HTERT RPE-1 (cell line): Measurements from ENCODE around the gene RGMB.

ENCODE experiments used
- in situ Hi-C: fragments of 300-500 bp; cut with MboI; formaldehyde crosslinking; loops from 4 replicates; pipeline ENCODE4 v1.14.3; 2020; ENCODE audit warnings: low sequenced_read_pairs

RGMB gene

GRCh38 chr5:98767581-98767980 is 5.9 kb upstream of the RGMB start:
- in situ Hi-C loops, result no loop called here

DNA sequence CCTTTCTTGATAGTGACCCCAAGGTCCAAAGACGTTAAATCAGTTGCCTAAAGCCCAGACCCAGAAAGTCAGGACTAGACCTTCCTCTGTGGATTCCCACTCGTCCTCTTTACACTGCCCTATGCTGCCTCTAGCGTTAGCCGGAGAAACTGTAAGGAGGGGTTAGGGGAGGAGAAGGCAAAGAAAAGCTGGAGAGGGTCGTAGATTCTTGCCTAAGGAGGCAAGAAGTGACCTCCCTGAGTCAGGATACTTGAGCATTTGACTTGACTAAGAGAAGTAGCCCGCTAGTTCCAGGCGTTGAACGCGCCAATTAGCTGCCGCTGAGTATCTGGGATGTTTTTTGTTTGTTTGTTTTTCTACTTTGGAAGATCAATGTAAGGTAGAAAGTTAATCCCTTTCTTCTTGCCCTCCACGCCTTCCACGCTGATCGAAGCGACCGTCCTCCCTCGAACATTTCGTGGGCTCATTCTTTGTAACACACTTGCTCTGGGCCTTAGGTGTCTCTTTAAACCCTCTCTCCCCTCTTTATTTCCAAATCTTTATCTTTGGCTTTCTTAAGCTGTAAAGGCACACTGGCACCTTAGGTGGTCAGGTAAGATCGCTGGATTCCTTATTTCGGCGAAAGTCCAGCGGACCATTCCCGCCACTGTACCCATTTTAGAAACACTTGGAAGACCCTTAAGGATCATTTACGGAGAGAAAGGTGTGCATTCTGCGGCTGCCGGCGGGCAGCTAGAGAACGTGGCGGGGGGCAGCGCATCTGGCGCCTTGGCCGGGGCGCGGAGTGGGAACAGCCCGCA is 5.1 kb upstream of the RGMB start:
- in situ Hi-C loops, result no loop called here

DNA sequence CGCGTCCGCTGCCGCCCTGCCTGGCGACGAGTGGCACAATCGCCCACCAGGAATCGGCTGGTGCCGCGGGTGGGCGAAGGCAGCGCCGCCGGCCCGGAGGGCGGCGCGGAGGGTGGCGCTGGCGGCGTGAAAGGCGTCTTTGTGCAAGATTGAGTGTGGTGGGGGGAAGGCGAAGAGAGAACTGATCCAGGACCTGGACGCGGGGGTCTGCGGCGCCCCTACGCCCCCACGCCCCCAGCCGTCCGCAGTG is 4.6 kb upstream of the RGMB start:
- in situ Hi-C loops, result no loop called here

DNA sequence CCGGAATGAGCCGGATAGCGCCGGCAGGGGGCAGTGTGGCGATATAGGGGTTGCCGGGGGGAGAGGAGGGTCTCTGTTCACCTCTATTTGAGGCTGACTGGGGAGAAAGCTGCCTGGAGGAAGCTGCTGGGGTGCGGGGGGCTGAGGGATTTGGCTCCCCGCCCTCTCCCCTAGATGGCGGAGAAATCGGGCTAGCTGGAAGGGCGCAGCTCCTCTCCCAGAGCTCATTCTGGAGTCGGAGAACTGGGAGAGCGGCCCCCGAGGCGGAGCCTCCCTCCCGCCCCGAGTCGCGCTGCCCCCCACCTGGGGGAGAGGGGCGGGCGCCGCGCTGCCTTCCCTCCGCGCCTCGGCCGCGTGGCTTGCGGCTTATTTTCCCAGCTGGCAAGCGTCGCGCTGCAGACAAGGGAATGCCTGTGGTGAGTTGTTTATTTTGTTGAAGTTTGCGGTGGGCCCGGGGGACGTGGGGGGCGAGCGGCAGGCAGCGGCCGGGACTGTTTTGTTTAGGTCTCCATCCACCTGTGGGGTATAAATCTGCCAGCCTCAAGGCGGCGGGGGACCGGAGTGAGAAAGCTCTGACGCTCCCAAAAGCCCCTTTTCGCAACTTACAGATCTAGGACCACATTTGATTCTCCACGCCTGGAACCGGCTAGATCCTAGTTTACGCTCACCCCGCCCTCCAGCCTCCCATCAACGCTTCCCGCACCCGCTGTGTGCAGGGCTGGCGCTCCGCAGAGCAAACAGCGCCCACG is 4.1 kb upstream of the RGMB start:
- in situ Hi-C loops, result no loop called here

DNA sequence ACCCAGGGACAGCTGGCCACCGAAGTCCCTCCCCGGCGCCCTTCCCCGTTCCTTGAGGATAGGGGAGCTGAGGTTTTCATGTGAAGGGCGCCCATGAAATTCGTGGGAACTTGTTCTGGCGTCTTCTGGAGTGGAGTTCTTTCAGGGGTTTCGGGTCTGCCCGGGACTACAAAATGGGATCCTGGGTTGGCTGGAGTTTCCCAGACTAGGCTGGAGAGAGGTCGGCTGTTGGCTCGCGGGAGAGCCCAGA is 3.6 kb upstream of the RGMB start:
- in situ Hi-C loops, result no loop called here

GRCh38 chr5:98770209-98770910 is 3.1 kb upstream of the RGMB start:
- in situ Hi-C loops, result no loop called here

DNA sequence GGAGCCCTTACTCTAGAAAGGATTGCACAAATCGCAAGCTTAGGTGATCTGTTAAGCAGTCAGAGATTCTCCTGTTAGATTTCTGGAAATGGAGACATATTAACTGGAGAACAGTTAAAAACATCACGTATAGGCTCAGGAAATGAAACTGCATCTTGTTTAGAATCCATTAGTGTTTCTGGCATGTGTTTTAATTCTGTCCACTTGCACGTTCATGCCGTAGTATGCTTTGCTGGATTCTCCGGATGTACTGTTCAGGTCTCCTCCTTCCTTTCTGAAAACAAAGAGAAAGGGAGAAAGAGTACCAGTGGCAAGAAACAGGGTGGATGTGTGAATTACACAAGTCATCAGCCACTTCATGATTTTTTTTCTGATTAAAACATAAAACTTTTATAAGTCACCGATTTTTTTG is 2.5 kb upstream of the RGMB start:
- in situ Hi-C loops, result no loop called here

DNA sequence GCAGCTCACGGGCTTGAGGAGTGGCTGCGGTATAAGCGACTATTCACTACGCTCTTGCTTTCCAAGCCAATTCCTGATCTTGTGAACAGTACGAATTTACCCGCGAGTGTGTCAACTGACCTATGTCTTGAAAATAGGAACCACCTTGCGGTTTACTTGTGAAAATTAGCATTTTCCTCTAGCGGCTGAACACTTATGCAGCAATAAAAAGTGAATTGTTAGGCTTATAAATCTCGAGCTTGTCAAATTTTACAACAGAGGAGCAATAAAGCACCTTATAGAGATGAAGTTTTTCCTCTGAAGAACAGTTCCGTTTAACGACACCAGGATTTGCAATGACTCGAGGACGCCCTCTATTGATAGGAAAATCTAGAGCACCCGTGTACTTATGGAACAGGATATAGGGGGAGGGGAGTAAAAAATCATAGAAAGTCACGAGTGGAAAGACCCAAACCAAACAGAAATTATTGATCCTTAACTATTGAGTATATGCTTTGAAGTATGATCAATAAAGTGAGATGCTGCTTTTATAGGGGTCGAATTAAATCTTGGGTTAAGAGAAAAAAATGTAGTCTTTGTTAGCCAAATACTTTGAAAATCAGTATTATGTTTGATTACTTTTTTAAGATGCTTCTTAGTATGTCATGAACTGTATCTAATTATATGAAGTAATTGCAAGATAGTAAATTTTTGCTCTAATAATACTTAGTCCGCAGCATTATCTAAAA is 1.9 kb upstream of the RGMB start:
- in situ Hi-C loops, result no loop called here

DNA sequence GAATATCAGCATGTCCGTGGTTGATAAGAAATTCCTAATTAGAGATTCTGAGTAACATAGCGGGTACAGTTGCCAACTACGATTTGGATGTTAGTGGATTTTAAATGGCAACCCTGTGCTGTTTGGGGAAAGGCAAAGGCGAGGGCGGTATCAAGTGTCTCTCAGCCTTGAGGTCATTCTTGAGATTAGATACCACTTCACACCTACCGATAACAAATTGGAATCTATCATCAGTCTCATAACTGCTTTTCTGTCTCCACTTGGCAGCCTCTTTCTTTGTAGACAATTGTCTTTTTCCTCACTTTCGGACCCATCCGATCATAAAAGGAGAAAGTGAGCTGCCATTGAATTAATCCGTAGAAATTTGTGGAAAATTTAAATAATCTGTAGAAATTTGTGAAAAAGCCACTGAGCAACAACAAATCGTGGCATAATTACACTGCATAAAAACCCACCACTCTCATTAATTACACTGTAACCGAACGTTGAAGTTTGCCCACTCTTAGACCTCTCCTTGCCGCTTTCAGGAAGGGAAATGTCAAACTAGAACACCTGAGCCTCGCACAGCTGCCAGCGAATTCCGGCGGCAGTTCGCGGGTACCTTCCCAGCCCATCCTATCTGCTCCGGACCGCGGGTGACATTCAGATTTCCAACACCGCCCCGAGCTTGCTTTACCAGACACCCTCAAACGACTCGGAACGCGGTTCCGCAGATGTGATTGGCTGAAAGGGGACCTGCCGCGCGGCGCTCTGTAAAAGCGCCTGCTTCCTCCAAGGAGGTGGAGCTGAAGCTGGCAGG is 849 bp upstream of the RGMB start:
- in situ Hi-C loops, result no loop called here

DNA sequence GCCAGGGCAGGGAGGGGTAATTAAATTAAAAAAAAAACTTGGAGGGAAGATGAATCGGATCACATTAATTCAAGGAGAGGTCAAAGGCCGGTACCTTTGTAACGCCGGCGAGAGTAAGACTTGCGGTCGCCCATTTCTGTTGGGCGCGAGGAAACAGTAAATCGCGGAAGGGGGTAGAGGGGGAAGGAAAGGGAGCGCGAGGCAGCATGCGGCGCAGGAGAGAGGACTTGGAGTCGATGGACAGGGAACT is 324 bp upstream of the RGMB start:
- in situ Hi-C loops, result no loop called here

DNA sequence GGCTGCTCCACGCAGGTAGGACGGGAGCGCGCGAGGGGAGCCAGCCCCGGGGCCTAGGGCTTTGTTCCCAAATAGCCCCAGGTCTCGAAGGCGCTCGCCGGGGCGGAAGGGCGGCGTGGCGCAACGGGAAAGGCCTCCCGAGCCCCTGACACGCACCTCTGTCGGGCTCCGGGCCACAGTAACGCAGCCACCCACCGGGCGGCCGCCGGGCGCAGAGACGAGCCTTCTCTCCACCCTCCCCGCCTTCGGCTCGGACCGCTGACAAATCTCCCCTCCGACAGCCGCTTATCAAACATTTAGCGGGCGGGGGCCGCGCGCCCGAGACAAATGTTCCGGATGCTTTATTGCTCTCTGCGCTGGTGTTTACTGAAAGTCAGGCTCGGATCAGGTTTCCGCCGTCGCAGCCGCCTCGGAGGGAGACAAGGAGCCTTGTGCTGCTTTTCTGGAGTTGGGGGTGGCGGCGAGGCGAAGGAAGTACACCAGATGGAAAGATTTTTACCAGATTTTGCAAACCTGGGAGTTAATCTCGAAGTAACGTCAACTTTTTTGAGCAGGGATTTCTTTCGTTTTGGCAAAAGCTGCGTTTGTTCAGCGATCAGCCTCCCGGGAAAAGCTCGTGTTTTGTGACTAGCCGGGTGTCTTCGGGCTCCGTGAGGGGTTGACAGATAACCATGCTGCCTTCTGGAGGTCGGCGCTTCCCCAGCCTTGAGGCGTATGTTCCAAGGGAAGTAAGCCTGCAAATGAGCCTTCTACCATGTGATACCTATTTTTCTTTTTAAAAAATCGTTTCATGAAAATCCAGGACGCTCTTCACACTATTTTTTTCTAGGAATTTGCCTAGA is 950 bp downstream of the RGMB start:
- in situ Hi-C loops, result no loop called here

DNA sequence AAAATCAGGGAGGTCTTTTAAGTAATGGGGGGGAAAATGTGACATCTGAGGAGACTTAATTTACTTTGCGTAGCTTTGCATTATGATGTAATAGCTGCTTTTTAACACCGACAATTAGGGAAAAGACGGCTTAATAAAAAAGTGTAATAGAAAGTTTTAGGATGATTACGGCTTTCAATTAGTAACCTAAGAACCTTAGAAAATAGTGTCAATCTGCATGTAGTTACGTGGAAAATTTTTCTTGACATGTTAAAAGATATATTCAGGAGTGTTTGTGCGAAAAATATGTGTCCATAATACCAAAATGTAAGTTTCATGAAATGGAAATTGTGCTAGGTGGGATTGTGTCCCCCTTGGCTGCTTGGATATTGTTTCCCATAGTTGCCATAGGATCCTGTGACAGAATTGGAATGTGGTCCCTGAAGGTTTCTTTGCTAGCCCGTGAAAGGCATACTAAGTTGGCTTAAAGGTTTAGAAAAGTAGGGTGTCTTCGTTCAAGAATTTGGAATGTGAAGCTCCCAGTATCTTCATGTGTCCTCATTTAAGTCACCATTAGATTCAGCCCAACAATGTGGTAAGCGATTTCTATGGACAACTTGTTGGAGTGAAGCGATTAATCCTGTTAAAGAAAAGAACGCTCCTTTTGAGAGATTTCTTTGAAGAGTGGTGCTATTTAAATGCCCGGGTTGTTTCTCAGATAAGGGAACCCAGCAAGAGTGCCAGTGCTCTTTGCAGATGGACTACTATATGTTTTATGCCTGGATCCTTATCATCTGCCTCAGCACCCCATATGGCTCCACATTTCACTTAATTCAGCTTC is 2.0 kb downstream of the RGMB start:
- in situ Hi-C loops, result no loop called here

DNA sequence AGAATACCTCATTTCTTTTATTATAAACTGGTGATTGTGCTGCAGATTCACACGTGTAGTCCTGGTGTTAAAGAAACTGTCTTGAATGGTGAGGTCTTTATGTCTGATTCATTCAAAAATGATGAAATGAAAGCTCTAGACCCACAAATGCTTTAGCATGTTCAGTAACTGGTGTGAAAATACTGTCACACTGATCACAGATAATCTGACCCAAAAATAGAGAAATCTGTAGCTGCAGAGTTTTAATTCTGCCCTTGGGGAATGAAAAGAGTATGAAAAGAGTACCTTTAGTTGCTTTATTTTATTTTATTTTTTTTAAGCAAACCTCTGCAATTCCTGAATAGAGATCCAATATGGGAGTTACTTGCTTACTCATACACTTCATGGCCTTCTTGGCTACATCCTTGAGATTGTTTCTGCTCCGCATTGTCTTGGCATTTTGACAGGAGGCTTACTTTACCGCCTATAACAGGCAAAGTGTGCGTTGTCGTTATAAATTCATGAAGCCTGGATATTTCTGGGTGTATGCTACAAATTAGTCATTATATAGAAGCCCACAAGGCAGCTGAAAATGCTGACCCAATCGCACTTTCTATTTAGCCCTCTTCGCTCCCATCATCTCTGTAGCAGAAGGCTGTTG is 2.7 kb downstream of the RGMB start:
- in situ Hi-C loops, result no loop called here

DNA sequence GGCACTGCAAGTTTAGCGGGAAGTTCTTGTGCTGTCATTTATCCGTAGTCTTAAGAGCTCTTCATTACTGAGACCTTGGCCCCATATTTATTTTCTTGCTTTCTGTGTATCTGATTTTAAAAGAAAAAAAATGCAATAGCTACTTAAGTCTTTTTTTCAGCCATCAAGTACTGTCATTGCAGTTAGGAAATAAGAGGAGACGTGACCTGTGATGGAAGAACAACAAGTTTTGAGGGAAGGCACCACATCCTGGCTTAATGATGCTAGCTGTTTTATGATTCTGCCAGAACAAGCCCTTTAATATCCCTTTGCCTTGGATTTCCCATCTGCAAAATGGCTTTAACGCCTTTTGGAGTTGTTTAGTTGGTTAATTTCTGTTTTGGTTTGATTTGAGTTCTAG is 3.8 kb downstream of the RGMB start:
- in situ Hi-C loops, result no loop called here

GRCh38 chr5:98779264-98779877 is 5.9 kb downstream of the RGMB start:
- in situ Hi-C loops, result no loop called here

GRCh38 chr5:98780390-98780789 is 6.9 kb downstream of the RGMB start:
- in situ Hi-C loops, result no loop called here

GRCh38 chr5:98781520-98781919 is 8.1 kb downstream of the RGMB start:
- in situ Hi-C loops, result no loop called here

- in situ Hi-C loops, result no loop called here
Observed at GRCh38 chr5:98781964-98782363, 8.5 kb downstream of the RGMB start.
